ENCODE results near the gene OR5D13. TPM values are rescaled to one million over a fixed set of nuclear protein-coding genes. Genes with fewer than 3 reads are reported as not detected.

OR5D13 gene
- total RNA-seq, 4 donors from 2014 or later, result not detected

GRCh38 chr11:55811067-55811466 lies 37.8 kb downstream of the OR5D13 start, which contains the start of gene OR5L1:
Gene OR5L1, plus strand, starts transcription at chr11:55811367. Its CDS starts 100 bp downstream, at chr11:55811467.
- no peak for TF ChIP-seq CTCF (IDR thresholded peaks at IDR 0.05; ENCODE audit: low read depth)

GRCh38 chr11:55819330-55819729 lies 46.1 kb downstream of the OR5D13 start, which contains the start of gene OR5D18:
Gene OR5D18, plus strand, starts transcription at chr11:55819630. Its CDS starts 0 bp downstream, at chr11:55819630.
- no peak for TF ChIP-seq CTCF (IDR thresholded peaks at IDR 0.05; ENCODE audit: low read depth)

Other genes with a start within 250 kb of the OR5D13 start
- gene OR4C15, start 219.0 kb upstream of the OR5D13 start, total RNA-seq, result not detected
- gene OR4C16, start 201.3 kb upstream of the OR5D13 start, total RNA-seq, result not detected
- gene OR4C11, start 165.8 kb upstream of the OR5D13 start, total RNA-seq, result not detected
- not detected for gene OR4P4, start 138.3 kb upstream of the OR5D13 start, total RNA-seq
- not detected for gene OR4S2, start 125.1 kb upstream of the OR5D13 start, total RNA-seq
- not detected for gene OR4C6, start 111.2 kb upstream of the OR5D13 start, total RNA-seq
- gene OR5D14, start 22.1 kb downstream of the OR5D13 start, total RNA-seq, result not detected
- not detected for gene OR5L1, start 37.9 kb downstream of the OR5D13 start, total RNA-seq
- gene OR5D18, start 46.2 kb downstream of the OR5D13 start, total RNA-seq, result not detected
- not detected for gene OR5L2, start 53.8 kb downstream of the OR5D13 start, total RNA-seq
- gene OR5D16, start 65.3 kb downstream of the OR5D13 start, total RNA-seq, result not detected
- gene TRIM51, start 109.9 kb downstream of the OR5D13 start, total RNA-seq, result not detected
- not detected for gene OR5W2, start 141.1 kb downstream of the OR5D13 start, total RNA-seq
- gene OR5I1, start 163.0 kb downstream of the OR5D13 start, total RNA-seq, result not detected
- gene OR10AG1, start 196.5 kb downstream of the OR5D13 start, total RNA-seq, result not detected
- gene OR5F1, start 221.2 kb downstream of the OR5D13 start, total RNA-seq, result not detected

All from subcutaneous adipose tissue (tissue), 4 donors.